Stimulated activated effector memory CD8-positive, alpha-beta T cell treated with anti-CD3 and anti-CD28 coated beads, Interleukin-12 subunit alpha, Interleukin-12 subunit beta, amount 100 ng/mL, for 72 hours (primary cell): ENCODE results near the gene USP34.

Experiments
- ATAC-seq: fragments of 150-1000 bp; cut with Tn5 transposase; 2 replicates; pipeline ENCODE4 v1.10.0; 2021
- DNase-seq, 2 donors: peaks; one replicate each; pipeline ENCODE4 v3.0.0; 2021 to 2022; ENCODE audit warnings: low spot score in 2 of 2
- H3K27ac Mint-ChIP-seq: one replicate; pipeline ENCODE4 v1.8.0; 2022; ENCODE audit warnings: mild to moderate bottlenecking, mixed read lengths
- H3K36me3 Mint-ChIP-seq: one replicate; pipeline ENCODE4 v1.8.0; 2022; ENCODE audit warnings: mild to moderate bottlenecking, mixed read lengths
- H3K4me1 Mint-ChIP-seq: one replicate; pipeline ENCODE4 v1.8.0; 2022; ENCODE audit warnings: mixed read lengths
- H3K4me3 Mint-ChIP-seq: one replicate; pipeline ENCODE4 v1.8.0; 2022; ENCODE audit warnings: mild to moderate bottlenecking, mixed read lengths
- H3K9me3 Mint-ChIP-seq: one replicate; pipeline ENCODE4 v1.8.0; 2022; ENCODE audit warnings: mixed read lengths

USP34 gene

GRCh38 chr2:61252031-61252430 is 218.9 kb downstream of the USP34 start:
- Mint-ChIP-seq H3K4me1 (no peaks in the 10 kb centered on the region), H3K36me3 (peaks cover 81% of the 10 kb centered on the region), H3K4me3 (no peak overlapping the region), H3K9me3 (no peaks in the 10 kb centered on the region), H3K27ac (no peak overlapping the region)
- ATAC-seq (no peak), DNase-seq (no peak)

- Mint-ChIP-seq H3K36me3 (peaks cover 78% of the 10 kb centered on the region), H3K27ac (peak overlapping the region; percentile 33), H3K4me1 (no peaks in the 10 kb centered on the region), H3K9me3 (no peaks in the 10 kb centered on the region), H3K4me3 (no peak overlapping the region)
- no peak for ATAC-seq
- DNase-seq: no peak
These were observed 221.3 kb downstream of the USP34 start for GRCh38 chr2:61249521-61250071.

- no peak overlapping the region for H3K27ac Mint-ChIP-seq
- no peaks in the 10 kb centered on the region for H3K9me3 Mint-ChIP-seq
- peaks cover 84% of the 10 kb centered on the region for H3K36me3 Mint-ChIP-seq
These were observed 223.6 kb downstream of the USP34 start for GRCh38 chr2:61247204-61247812.

GRCh38 chr2:61244694-61245093 is 226.2 kb downstream of the USP34 start:
- no peak for DNase-seq
- H3K9me3 Mint-ChIP-seq: no peaks in the 10 kb centered on the region
- ATAC-seq: no peak
- no peaks in the 10 kb centered on the region for H3K4me1 Mint-ChIP-seq
- H3K36me3 Mint-ChIP-seq: peaks cover 87% of the 10 kb centered on the region
- peak overlapping the region; percentile 50 for H3K27ac Mint-ChIP-seq
- H3K4me3 Mint-ChIP-seq: no peak overlapping the region

More at GRCh38 chr2:61247204-61247812, 223.6 kb downstream of the USP34 start:
- DNase-seq (no peak), ATAC-seq (peak; percentile 63)
- Mint-ChIP-seq H3K4me3 (no peak overlapping the region), H3K4me1 (no peaks in the 10 kb centered on the region)

- Mint-ChIP-seq H3K9me3 (no peaks in the 10 kb centered on the region), H3K4me3 (no peak overlapping the region), H3K36me3 (peaks cover 92% of the 10 kb centered on the region), H3K4me1 (peaks cover 16% of the 10 kb centered on the region), H3K27ac (no peak overlapping the region)
- ATAC-seq (no peak), DNase-seq (no peak)
These were observed 229.6 kb downstream of the USP34 start for GRCh38 chr2:61241266-61241665.

- ATAC-seq: no peak
- H3K36me3 Mint-ChIP-seq: peaks cover 92% of the 10 kb centered on the region
- H3K4me3 Mint-ChIP-seq: peak overlapping the region; percentile 14
- no peaks in the 10 kb centered on the region for H3K9me3 Mint-ChIP-seq
- peaks cover 20% of the 10 kb centered on the region for H3K4me1 Mint-ChIP-seq
- DNase-seq: no peak
- H3K27ac Mint-ChIP-seq: peak overlapping the region; percentile 72
These were observed 232.5 kb downstream of the USP34 start for GRCh38 chr2:61238219-61239012.

- no peak for DNase-seq
- Mint-ChIP-seq H3K4me1 (peaks cover 20% of the 10 kb centered on the region), H3K9me3 (no peaks in the 10 kb centered on the region), H3K36me3 (peaks cover 93% of the 10 kb centered on the region), H3K4me3 (no peak overlapping the region), H3K27ac (no peak overlapping the region)
- ATAC-seq: no peak
These were observed 235.2 kb downstream of the USP34 start for GRCh38 chr2:61235716-61236115.

GRCh38 chr2:61233581-61233980 is 237.3 kb downstream of the USP34 start:
- no peak overlapping the region for H3K4me3 Mint-ChIP-seq
- ATAC-seq: peak; percentile 96
- peaks cover 94% of the 10 kb centered on the region for H3K36me3 Mint-ChIP-seq
- H3K9me3 Mint-ChIP-seq: no peaks in the 10 kb centered on the region
- peaks cover 11% of the 10 kb centered on the region for H3K4me1 Mint-ChIP-seq
- H3K27ac Mint-ChIP-seq: peak overlapping the region; percentile 67
- no peak for DNase-seq

- Mint-ChIP-seq H3K27ac (no peak overlapping the region), H3K4me3 (no peak overlapping the region), H3K9me3 (no peaks in the 10 kb centered on the region), H3K36me3 (peaks cover 96% of the 10 kb centered on the region), H3K4me1 (peaks cover 4% of the 10 kb centered on the region)
- DNase-seq: no peak
- ATAC-seq: no peak
These were observed 241.0 kb downstream of the USP34 start for GRCh38 chr2:61229936-61230335.

GRCh38 chr2:61222567-61222966 is 248.3 kb downstream of the USP34 start:
- ATAC-seq (no peak), DNase-seq (no peak)
- H3K36me3 Mint-ChIP-seq: peaks cover 91% of the 10 kb centered on the region
- no peak overlapping the region for H3K4me3 Mint-ChIP-seq
- H3K9me3 Mint-ChIP-seq: no peaks in the 10 kb centered on the region
- no peaks in the 10 kb centered on the region for H3K4me1 Mint-ChIP-seq
- no peak overlapping the region for H3K27ac Mint-ChIP-seq

- no peaks in the 10 kb centered on the region for H3K9me3 Mint-ChIP-seq
- ATAC-seq (no peak), DNase-seq (no peak)
- H3K27ac Mint-ChIP-seq: no peak overlapping the region
- no peaks in the 10 kb centered on the region for H3K4me1 Mint-ChIP-seq
- H3K36me3 Mint-ChIP-seq: peaks cover 91% of the 10 kb centered on the region
- no peak overlapping the region for H3K4me3 Mint-ChIP-seq
These were observed 249.1 kb downstream of the USP34 start for GRCh38 chr2:61221819-61222218.

GRCh38 chr2:61220768-61221167 is 250.1 kb downstream of the USP34 start:
- peak overlapping the region; percentile 37 for H3K27ac Mint-ChIP-seq
- DNase-seq (no peak), ATAC-seq (no peak)
- H3K4me3 Mint-ChIP-seq: no peak overlapping the region
- H3K36me3 Mint-ChIP-seq: peaks cover 89% of the 10 kb centered on the region
- no peaks in the 10 kb centered on the region for H3K4me1 Mint-ChIP-seq
- H3K9me3 Mint-ChIP-seq: no peaks in the 10 kb centered on the region

- DNase-seq (no peak), ATAC-seq (no peak)
- Mint-ChIP-seq H3K4me3 (no peak overlapping the region), H3K36me3 (peaks cover 81% of the 10 kb centered on the region), H3K4me1 (no peaks in the 10 kb centered on the region), H3K27ac (no peak overlapping the region), H3K9me3 (no peaks in the 10 kb centered on the region)
These were observed 252.1 kb downstream of the USP34 start for GRCh38 chr2:61218817-61219170.

- no peaks in the 10 kb centered on the region for H3K9me3 Mint-ChIP-seq
- H3K36me3 Mint-ChIP-seq: peaks cover 81% of the 10 kb centered on the region
- no peak overlapping the region for H3K27ac Mint-ChIP-seq
- H3K4me3 Mint-ChIP-seq: no peak overlapping the region
- no peak for DNase-seq
- ATAC-seq: no peak
- H3K4me1 Mint-ChIP-seq: no peaks in the 10 kb centered on the region
These were observed 252.6 kb downstream of the USP34 start for GRCh38 chr2:61218076-61218816.

GRCh38 chr2:61214171-61214570 is 256.7 kb downstream of the USP34 start:
- DNase-seq (no peak), ATAC-seq (no peak)
- peaks cover 82% of the 10 kb centered on the region for H3K36me3 Mint-ChIP-seq
- H3K9me3 Mint-ChIP-seq: no peaks in the 10 kb centered on the region
- peak overlapping the region; percentile 26 for H3K27ac Mint-ChIP-seq
- no peak overlapping the region for H3K4me3 Mint-ChIP-seq
- no peaks in the 10 kb centered on the region for H3K4me1 Mint-ChIP-seq
